Measurements from ENCODE around the gene TMPRSS3.

DNA sequence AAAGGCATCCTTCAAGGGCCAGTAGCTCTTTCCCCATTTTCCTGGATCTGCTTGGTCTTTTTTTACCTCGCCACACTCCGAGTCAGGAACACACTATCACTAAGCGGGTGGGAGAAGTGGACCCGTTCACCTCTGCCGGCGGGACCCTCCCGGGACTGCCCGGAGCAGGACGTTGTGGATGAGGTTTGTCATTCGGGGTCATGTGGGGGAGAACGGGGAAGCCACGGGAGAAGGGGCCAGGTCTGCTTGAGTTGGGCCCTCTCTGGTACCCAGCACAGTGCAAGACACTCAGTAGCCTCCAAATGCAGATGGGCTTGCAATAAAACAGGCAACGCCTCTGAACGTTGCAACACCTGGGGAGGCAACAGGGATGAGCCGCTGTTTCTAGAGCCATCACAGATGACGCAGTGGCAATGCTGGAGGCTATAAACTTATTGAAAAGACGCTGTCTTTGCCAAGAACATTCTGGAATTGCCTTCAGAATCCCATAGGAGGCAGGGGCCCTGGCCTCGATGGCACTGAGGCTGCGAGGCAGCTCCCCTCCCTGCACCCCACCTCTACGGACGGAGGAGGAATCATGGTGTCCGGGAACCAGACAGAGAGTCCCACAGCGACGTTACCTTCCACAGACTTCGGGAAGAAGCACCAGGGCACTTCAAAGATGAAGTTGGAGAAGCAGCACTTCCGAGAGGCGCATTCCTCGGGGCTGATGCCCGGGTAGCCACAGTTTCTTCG, 48.8 kb downstream of the TMPRSS3 start:
- TF ChIP-seq, protein P1, sequence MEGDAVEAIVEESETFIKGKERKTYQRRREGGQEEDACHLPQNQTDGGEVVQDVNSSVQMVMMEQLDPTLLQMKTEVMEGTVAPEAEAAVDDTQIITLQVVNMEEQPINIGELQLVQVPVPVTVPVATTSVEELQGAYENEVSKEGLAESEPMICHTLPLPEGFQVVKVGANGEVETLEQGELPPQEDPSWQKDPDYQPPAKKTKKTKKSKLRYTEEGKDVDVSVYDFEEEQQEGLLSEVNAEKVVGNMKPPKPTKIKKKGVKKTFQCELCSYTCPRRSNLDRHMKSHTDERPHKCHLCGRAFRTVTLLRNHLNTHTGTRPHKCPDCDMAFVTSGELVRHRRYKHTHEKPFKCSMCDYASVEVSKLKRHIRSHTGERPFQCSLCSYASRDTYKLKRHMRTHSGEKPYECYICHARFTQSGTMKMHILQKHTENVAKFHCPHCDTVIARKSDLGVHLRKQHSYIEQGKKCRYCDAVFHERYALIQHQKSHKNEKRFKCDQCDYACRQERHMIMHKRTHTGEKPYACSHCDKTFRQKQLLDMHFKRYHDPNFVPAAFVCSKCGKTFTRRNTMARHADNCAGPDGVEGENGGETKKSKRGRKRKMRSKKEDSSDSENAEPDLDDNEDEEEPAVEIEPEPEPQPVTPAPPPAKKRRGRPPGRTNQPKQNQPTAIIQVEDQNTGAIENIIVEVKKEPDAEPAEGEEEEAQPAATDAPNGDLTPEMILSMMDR (conservative IDR thresholded peaks at IDR 0.05; ENCODE audit: low read length): no peak
- no peak for TF ChIP-seq EZH2phosphoT487 (IDR thresholded peaks at IDR 0.05; ENCODE audit: borderline replicate concordance)
